Naive thymus-derived CD8-positive, alpha-beta T cell (primary cell): ENCODE results near the gene H6PD. TPM values are rescaled to one million over a fixed set of nuclear protein-coding genes. Genes with fewer than 3 reads are reported as not detected.
"Not testable (repeated sequence)": the region's sequence is repeated elsewhere in the genome, so short reads cannot be mapped to it uniquely, and the experiment has no call there.

Experiments
- ATAC-seq, 2 donors: fragments of 150-1000 bp; cut with Tn5 transposase in 1 of 2; sonication (Bioruptor Pico), chemical (Tn5 transposase) in 1 of 2; 1 replicate in 1 of 2; 2 replicates in 1 of 2; pipeline ENCODE4 v1.10.0; 2021; ENCODE audit warnings: mild to moderate bottlenecking in 2 of 2, moderate library complexity in 2 of 2
- POLR2A ChIA-PET: fragments of 350-600 bp; sonication (Branson Sonifier 250); formaldehyde crosslinking; loops from one replicate; lab custom pipeline; 2021; ENCODE audit warnings: antibody characterized with exemption; lab: Charles Lee
- DNase-seq, 10 donors: peaks; one replicate each; pipeline versions ENCODE4 v3.0.0 to v3.0.0-alpha.2; 2020 to 2022
- H3K27ac Mint-ChIP-seq, 10 donors: one replicate each; pipeline ENCODE4 v1.8.0; 2020 to 2022; ENCODE audit warnings: mild to moderate bottlenecking in 10 of 10, mixed read lengths in 10 of 10, moderate library complexity in 4 of 10, inconsistent platforms in 1 of 10
- H3K27me3 Mint-ChIP-seq, 5 donors: one replicate each; pipeline ENCODE4 v1.8.0; 2021 to 2022; ENCODE audit warnings: mixed read lengths in 5 of 5
- H3K36me3 Mint-ChIP-seq, 3 donors: one replicate each; pipeline ENCODE4 v1.8.0; 2020 to 2022; ENCODE audit warnings: mixed read lengths in 3 of 3, mild to moderate bottlenecking in 2 of 3, inconsistent platforms in 1 of 3
- H3K4me1 Mint-ChIP-seq, 4 donors: one replicate each; pipeline ENCODE4 v1.8.0; 2021 to 2022; ENCODE audit warnings: mixed read lengths in 4 of 4
- H3K4me3 Mint-ChIP-seq, 10 donors: one replicate each; pipeline ENCODE4 v1.8.0; 2020 to 2022; ENCODE audit warnings: mild to moderate bottlenecking in 10 of 10, mixed read lengths in 10 of 10, moderate library complexity in 6 of 10, inconsistent platforms in 1 of 10
- H3K9me3 Mint-ChIP-seq, 9 donors: one replicate each; pipeline ENCODE4 v1.8.0; 2020 to 2022; ENCODE audit warnings: mixed read lengths in 9 of 9, mild to moderate bottlenecking in 3 of 9, inconsistent platforms in 1 of 9, moderate library complexity in 1 of 9
- polyA plus RNA-seq, 3 donors: library from polyadenylated mRNA; unstranded; fragments of 300-500 nt; fragmentation: Illumina TruSeq; gene quantifications; one replicate each; pipeline ENCODE4 v1.2.3, GENCODE V29; 2021
- total RNA-seq, 8 experiments: library from RNA in 2 of 8; stranded (reverse) in 2 of 8; gene quantifications; one replicate each; pipeline ENCODE4 v1.2.3 and lab custom pipeline; 2021 to 2026

Gene H6PD
- total and polyA plus RNA-seq, 5 experiments from 2014 or later: 8.5 to 18.9 (median 14.9) TPM

- peak overlapping the region in 3 of 10 donors; percentile 54 to 79 (median 60) for H3K27ac Mint-ChIP-seq
- H3K9me3 Mint-ChIP-seq: peaks cover 0 to 8% (median 4%) of the 10 kb centered on the region in 9 donors
- peaks cover 0 to 11% (median 8%) of the 10 kb centered on the region in 4 donors for H3K4me1 Mint-ChIP-seq
- peak overlapping the region; percentile 60 to 86 (median 68) for H3K4me3 Mint-ChIP-seq
- POLR2A ChIA-PET: interaction anchor here (0.8 to 1.0 kb wide), 2 partner anchors 168 to 204 kb away, joined by 3 read pairs; no protein-coding TSS in a partner anchor
- ATAC-seq (no peak), DNase-seq (no peak)
- H3K36me3 Mint-ChIP-seq: peaks cover 0 to 5% (median 2%) of the 10 kb centered on the region in 3 donors
- peaks cover 0 to 2% (median 0%) of the 10 kb centered on the region in 5 donors for H3K27me3 Mint-ChIP-seq
Measured at GRCh38 chr1:9291914-9292360, 57.4 kb downstream of the H6PD start.

GRCh38 chr1:9292361-9293240, 58.0 kb downstream of the H6PD start, which contains the start of gene SPSB1:
Gene SPSB1 (plus strand): TSS chr1:9292894. CDS start chr1:9355892, 62,998 bp downstream.
- DNase-seq (peak; percentile 24 to 79 (median 58)), ATAC-seq (peak; percentile 69 to 73)
- Mint-ChIP-seq H3K27me3 (peaks cover 0 to 3% (median 0%) of the 10 kb centered on the region in 5 donors), H3K4me1 (peaks cover 0 to 11% (median 8%) of the 10 kb centered on the region in 4 donors), H3K9me3 (peaks cover 0 to 7% (median 4%) of the 10 kb centered on the region in 9 donors), H3K27ac (peak within 1 kb of the TSS in 3 of 10 donors; percentile 54 to 79 (median 60)), H3K36me3 (peaks cover 0 to 5% (median 2%) of the 10 kb centered on the region in 3 donors), H3K4me3 (peak within 1 kb of the TSS; percentile 60 to 86 (median 68))
- POLR2A ChIA-PET: interaction anchor here (0.8 to 1.0 kb wide), 2 partner anchors 167 to 203 kb away, joined by 3 read pairs; no protein-coding TSS in a partner anchor

DNA sequence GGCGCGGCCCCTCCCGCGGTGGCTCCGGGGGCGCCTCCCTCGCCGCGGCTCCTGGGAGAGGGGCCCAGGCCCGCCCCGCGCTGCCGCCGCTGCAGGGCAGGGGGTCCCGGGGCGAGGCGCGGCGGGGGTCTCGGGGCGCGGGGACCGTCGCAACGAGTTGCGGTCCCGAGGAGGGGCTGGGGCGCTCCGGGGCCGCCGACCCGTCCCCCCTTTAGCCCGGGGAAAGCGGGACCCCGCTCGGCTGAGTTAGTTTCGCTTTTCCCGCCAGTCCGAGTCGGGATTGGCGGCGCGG, 58.6 kb downstream of the H6PD start:
- no peak for ATAC-seq
- H3K36me3 Mint-ChIP-seq: peaks cover 0 to 5% (median 2%) of the 10 kb centered on the region in 3 donors
- DNase-seq: no peak
- H3K27ac Mint-ChIP-seq: no peak overlapping the region
- no peak overlapping the region for H3K4me3 Mint-ChIP-seq
- peaks cover 0 to 11% (median 8%) of the 10 kb centered on the region in 4 donors for H3K4me1 Mint-ChIP-seq
- H3K9me3 Mint-ChIP-seq: peaks cover 0 to 5% (median 4%) of the 10 kb centered on the region in 9 donors
- H3K27me3 Mint-ChIP-seq: peaks cover 0 to 5% (median 0%) of the 10 kb centered on the region in 5 donors
- POLR2A ChIA-PET: no interaction called here

- no peak overlapping the region for H3K27ac Mint-ChIP-seq
- DNase-seq (peak in 8 of 10 donors; percentile 15 to 42 (median 36)), ATAC-seq (peak; percentile 42 to 48)
- H3K9me3 Mint-ChIP-seq: peaks cover 0 to 4% (median 3%) of the 10 kb centered on the region in 9 donors
- H3K36me3 Mint-ChIP-seq: peaks cover 0 to 4% (median 2%) of the 10 kb centered on the region in 3 donors
- POLR2A ChIA-PET: no interaction called here
- H3K4me3 Mint-ChIP-seq: no peak overlapping the region
- H3K4me1 Mint-ChIP-seq: peaks cover 0 to 11% (median 8%) of the 10 kb centered on the region in 4 donors
- H3K27me3 Mint-ChIP-seq: peaks cover 0 to 5% (median 0%) of the 10 kb centered on the region in 5 donors
Measured at GRCh38 chr1:9293533-9294404, 59.2 kb downstream of the H6PD start.

DNA sequence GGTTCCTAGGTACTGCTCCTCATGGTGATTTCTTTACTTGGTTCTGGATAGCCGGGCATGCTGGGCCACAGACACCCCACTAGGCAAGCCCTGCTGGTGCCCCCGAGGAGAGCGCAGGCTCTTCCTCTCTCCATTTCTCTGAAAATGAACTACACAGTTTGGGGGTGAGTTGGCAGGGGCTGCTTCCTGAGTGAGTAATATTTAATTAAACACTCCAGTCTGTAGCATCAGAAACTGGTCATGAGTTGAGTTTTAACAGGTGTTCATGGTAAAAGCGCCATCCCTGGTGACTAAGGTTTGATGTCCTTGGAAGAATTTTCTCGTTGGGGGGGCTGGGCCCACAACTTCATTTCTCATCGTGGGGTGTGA, 59.8 kb downstream of the H6PD start:
- DNase-seq: no peak
- Mint-ChIP-seq H3K4me1 (peaks cover 0 to 11% (median 8%) of the 10 kb centered on the region in 4 donors), H3K9me3 (no peaks in the 10 kb centered on the region), H3K36me3 (no peaks in the 10 kb centered on the region), H3K27ac (no peak overlapping the region), H3K27me3 (peaks cover 0 to 5% (median 0%) of the 10 kb centered on the region in 5 donors), H3K4me3 (no peak overlapping the region)
- POLR2A ChIA-PET: no interaction called here
- ATAC-seq: no peak

- ATAC-seq: no peak
- no peak for DNase-seq
- no peaks in the 10 kb centered on the region for H3K9me3 Mint-ChIP-seq
- peak overlapping the region in 2 of 10 donors; percentile 32 to 54 for H3K4me3 Mint-ChIP-seq
- no peak overlapping the region for H3K27ac Mint-ChIP-seq
- no peaks in the 10 kb centered on the region for H3K36me3 Mint-ChIP-seq
- peaks cover 0 to 5% (median 0%) of the 10 kb centered on the region in 5 donors for H3K27me3 Mint-ChIP-seq
- POLR2A ChIA-PET: interaction anchor here (0.7 kb wide), 1 partner anchor 14 kb away, joined by 3 read pairs; no protein-coding TSS in a partner anchor
- H3K4me1 Mint-ChIP-seq: peaks cover 0 to 6% (median 6%) of the 10 kb centered on the region in 4 donors
Measured at GRCh38 chr1:9294910-9295636, 60.5 kb downstream of the H6PD start.

DNA sequence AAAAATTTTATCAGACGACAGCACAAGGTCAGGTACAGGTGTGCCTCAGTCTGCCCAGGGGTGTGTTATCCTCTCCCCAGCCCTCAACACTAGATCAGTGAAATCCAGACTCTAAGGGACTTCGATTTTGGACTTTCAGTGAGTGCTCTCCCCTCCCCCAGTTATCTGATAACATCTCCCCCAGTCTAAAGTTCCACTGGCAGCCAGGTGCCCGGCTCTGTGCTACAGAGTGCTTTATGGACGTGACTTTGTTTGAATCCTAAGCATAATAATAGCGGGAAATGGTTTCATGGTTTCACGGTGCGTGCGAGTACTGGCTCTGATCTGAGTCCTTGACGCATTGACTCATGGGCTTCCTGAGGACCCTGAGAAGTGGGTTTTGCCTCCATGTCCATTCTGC, 61.3 kb downstream of the H6PD start:
- ATAC-seq (no peak), DNase-seq (no peak)
- Mint-ChIP-seq H3K27ac (peak overlapping the region in 1 of 10 donors; percentile 43), H3K9me3 (no peaks in the 10 kb centered on the region), H3K4me3 (peak overlapping the region in 3 of 10 donors; percentile 14 to 50 (median 34)), H3K27me3 (peaks cover 0 to 5% (median 0%) of the 10 kb centered on the region in 5 donors), H3K4me1 (peaks cover 1 to 13% (median 8%) of the 10 kb centered on the region in 4 donors), H3K36me3 (no peaks in the 10 kb centered on the region)
- POLR2A ChIA-PET: no interaction called here

DNA sequence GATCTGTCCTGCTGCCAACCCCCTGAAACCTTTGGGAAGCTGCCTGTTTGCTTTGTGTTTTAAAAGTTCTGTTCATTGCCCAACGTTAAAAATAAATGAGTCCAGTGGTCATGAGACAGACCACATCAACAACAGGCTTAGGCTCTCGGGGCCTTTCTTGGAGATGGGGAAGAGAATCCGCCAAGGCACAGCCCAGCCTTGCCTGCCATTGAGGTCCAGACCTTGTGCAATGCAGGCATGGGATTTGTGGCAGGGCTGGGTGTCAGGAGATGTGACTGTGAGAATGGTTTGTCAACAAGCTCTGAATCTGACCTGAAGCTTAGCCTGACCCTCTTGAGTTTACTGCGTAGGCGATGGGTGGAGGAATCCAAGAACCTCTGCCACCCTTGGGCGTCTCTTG, 62.3 kb downstream of the H6PD start:
- POLR2A ChIA-PET: no interaction called here
- H3K36me3 Mint-ChIP-seq: no peaks in the 10 kb centered on the region
- ATAC-seq: no peak

GRCh38 chr1:9297831-9298230, 63.3 kb downstream of the H6PD start:
- peaks cover 0 to 5% (median 0%) of the 10 kb centered on the region in 5 donors for H3K27me3 Mint-ChIP-seq
- ATAC-seq (no peak), DNase-seq (no peak)
- POLR2A ChIA-PET: no interaction called here
- H3K4me1 Mint-ChIP-seq: peaks cover 3 to 14% (median 7%) of the 10 kb centered on the region in 4 donors
- no peaks in the 10 kb centered on the region for H3K36me3 Mint-ChIP-seq
- no peak overlapping the region for H3K4me3 Mint-ChIP-seq
- no peak overlapping the region for H3K27ac Mint-ChIP-seq
- no peaks in the 10 kb centered on the region for H3K9me3 Mint-ChIP-seq

More for the DNA sequence above, 62.3 kb downstream of the H6PD start:
- Mint-ChIP-seq H3K27me3 (peaks cover 0 to 5% (median 0%) of the 10 kb centered on the region in 5 donors), H3K4me1 (peaks cover 2 to 14% (median 6%) of the 10 kb centered on the region in 4 donors), H3K27ac (no peak overlapping the region), H3K9me3 (no peaks in the 10 kb centered on the region), H3K4me3 (no peak overlapping the region)
- no peak for DNase-seq

- Mint-ChIP-seq H3K36me3 (no peaks in the 10 kb centered on the region), H3K27me3 (peaks cover 0 to 5% (median 0%) of the 10 kb centered on the region in 5 donors), H3K4me1 (peaks cover 4 to 14% (median 8%) of the 10 kb centered on the region in 4 donors), H3K9me3 (no peaks in the 10 kb centered on the region), H3K27ac (no peak overlapping the region), H3K4me3 (no peak overlapping the region)
- DNase-seq (no peak), ATAC-seq (no peak)
- POLR2A ChIA-PET: no interaction called here
Measured at GRCh38 chr1:9298282-9298681, 63.7 kb downstream of the H6PD start.

- POLR2A ChIA-PET: interaction anchor here (0.7 kb wide), 1 partner anchor 155 kb away, joined by 4 read pairs; no protein-coding TSS in a partner anchor
- H3K36me3 Mint-ChIP-seq, H3K27me3 Mint-ChIP-seq, H3K4me3 Mint-ChIP-seq, DNase-seq, ATAC-seq, H3K9me3 Mint-ChIP-seq: not testable (repeated sequence)
- peaks cover 4 to 14% (median 9%) of the 10 kb centered on the region in 4 donors for H3K4me1 Mint-ChIP-seq
- H3K27ac Mint-ChIP-seq: peak overlapping the region in 1 of 10 donors; percentile 20
Measured at GRCh38 chr1:9299571-9300541, 65.3 kb downstream of the H6PD start.
